GM12874 (cell line): ENCODE measurements around the gene FIBP.
A peak's percentile ranks its signal among the peaks of the same experiment; 100 is the strongest.

Source experiments
- TF ChIP-seq, protein P1 (sequence below): IDR thresholded peaks from 2 replicates; pipeline ENCODE4 v1.5.1; 2011; ENCODE audit warnings: low read depth, mild to moderate bottlenecking, control low read depth, low read length, moderate library complexity; ENCODE audit not compliant: insufficient read depth

FIBP gene

DNA sequence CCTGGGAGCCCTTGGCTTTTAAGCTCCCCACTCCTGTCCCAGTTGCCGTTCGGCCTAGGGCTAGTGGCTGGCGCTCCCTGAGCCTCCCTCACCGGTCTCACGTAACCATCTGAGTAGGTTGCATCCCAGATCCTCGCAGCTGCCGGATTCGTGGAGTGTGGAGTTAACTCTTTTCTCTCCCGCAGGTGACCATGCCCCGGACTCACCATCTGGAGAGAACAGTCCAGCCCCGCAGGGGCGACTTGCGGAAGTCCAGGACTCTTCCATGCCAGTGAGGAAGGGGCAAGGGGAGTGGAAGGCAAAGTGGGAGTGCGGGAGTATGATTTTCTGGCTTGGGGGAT lies 27.1 kb downstream of the FIBP start:
- TF ChIP-seq, protein P1, sequence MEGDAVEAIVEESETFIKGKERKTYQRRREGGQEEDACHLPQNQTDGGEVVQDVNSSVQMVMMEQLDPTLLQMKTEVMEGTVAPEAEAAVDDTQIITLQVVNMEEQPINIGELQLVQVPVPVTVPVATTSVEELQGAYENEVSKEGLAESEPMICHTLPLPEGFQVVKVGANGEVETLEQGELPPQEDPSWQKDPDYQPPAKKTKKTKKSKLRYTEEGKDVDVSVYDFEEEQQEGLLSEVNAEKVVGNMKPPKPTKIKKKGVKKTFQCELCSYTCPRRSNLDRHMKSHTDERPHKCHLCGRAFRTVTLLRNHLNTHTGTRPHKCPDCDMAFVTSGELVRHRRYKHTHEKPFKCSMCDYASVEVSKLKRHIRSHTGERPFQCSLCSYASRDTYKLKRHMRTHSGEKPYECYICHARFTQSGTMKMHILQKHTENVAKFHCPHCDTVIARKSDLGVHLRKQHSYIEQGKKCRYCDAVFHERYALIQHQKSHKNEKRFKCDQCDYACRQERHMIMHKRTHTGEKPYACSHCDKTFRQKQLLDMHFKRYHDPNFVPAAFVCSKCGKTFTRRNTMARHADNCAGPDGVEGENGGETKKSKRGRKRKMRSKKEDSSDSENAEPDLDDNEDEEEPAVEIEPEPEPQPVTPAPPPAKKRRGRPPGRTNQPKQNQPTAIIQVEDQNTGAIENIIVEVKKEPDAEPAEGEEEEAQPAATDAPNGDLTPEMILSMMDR = no peak

DNA sequence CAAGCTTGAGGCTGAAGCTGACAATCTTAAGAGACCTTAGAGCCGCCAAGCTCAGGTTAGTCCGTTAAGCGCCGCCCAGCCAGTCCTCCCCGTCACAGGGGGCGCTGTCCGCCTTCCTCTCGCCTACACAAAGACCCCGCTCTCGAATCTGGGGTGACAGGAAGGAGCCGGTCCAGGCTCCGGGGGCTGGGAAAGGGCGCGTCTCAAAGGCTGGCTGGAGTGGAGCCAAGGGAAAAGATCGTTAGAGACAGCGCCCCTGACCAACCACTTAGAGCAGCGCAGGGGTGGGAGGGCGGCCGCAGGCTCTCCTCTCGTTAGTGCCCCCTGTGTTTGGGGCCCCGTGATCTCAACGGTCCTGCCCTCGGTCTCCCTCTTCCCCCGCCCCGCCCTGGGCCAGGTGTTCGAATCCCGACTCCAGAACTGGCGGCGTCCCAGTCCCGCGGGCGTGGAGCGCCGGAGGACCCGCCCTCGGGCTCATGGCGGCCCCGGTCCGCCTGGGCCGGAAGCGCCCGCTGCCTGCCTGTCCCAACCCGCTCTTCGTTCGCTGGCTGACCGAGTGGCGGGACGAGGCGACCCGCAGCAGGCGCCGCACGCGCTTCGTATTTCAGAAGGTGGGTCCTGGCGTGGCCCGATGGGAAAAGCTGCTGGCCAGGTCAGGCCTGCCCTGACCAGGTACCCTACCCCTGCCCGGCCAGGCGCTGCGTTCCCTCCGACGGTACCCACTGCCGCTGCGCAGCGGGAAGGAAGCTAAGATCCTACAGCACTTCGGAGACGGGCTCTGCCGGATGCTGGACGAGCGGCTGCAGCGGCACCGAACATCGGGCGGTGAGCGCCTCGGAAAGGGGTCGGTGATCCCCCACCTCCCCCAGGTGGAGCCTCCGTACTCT lies 27.8 kb downstream of the FIBP start, which contains the start of gene MUS81:
TSS of gene MUS81 (plus strand) at position 156 of the 887 bp plus-strand sequence. CDS start at position 477, 321 bp downstream.
- TF ChIP-seq, protein P1 = peak; percentile 88

- TF ChIP-seq, protein P1 = no peak
These were observed 28.4 kb downstream of the FIBP start for GRCh38 chr11:65859812-65860277.

- TF ChIP-seq, protein P1 = no peak
These were observed 29.0 kb downstream of the FIBP start for GRCh38 chr11:65859095-65859811.

DNA sequence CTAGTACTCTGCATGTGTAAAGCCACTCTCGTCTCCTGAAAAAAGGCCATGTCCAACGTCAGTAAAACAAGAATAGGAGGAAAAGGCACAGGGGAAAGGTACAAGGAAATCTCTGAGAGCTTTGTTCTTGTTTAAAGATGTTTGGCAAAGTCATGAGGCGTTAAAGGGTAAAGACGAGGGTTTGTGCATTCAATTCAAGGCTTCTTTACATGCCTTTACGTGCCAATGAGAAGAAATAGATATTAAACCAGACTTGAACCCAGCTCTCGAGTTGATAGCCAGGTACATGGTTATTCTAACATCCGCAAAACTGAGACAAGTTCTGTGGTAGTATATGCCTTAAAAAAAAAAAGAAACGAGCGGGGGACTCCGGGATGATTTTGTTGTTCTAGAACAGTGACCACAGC lies 29.6 kb downstream of the FIBP start:
- TF ChIP-seq, protein P1 = no peak

- TF ChIP-seq, protein P1 = no peak
These were observed 30.2 kb downstream of the FIBP start, which contains the start of gene CFL1 for GRCh38 chr11:65857853-65858680. Gene CFL1 (minus strand): TSS chr11:65858180. CDS start chr11:65858099, 81 bp downstream.
